K562 (cell line): ENCODE results near the gene AIRE.

Experiments used
- BMI1 ChIP-seq: fragments of 150-350 bp; IDR thresholded peaks from 2 replicates; pipeline ENCODE4 v1.6.1; 2014; ENCODE audit warnings: low read length
- CEBPB ChIP-seq: fragments of 450-650 bp; IDR thresholded peaks from 2 replicates; pipeline ENCODE4 v1.6.1; 2016; ENCODE audit warnings: missing genetic modification characterization, missing compliant biosample characterization
- CTCF ChIP-seq, 3 experiments: IDR thresholded peaks in 2 of 3; conservative IDR thresholded peaks in 1 of 3; 2 replicates each; pipeline ENCODE4 v1.5.1; 2011 to 2012; ENCODE audit warnings: low read length in 3 of 3, mild to moderate bottlenecking in 3 of 3, control low read depth in 2 of 3, improper control_type of control experiment in 1 of 3, inconsistent platforms in 1 of 3, low read depth in 1 of 3, mixed read lengths in 1 of 3, moderate library complexity in 1 of 3; ENCODE audit not compliant: insufficient read depth in 2 of 3
- FOSL1 ChIP-seq: fragments of 200-800 bp; sonication (Bioruptor generic); conservative IDR thresholded peaks from 2 replicates; pipeline ENCODE4 v1.6.1; 2016; ENCODE audit warnings: missing genetic modification characterization, missing compliant biosample characterization
- HDGF ChIP-seq: fragments of 450-650 bp; IDR thresholded peaks from 2 replicates; pipeline ENCODE4 v1.6.1; 2016
- NFE2L1 ChIP-seq: fragments of 450-650 bp; IDR thresholded peaks from 2 replicates; pipeline ENCODE4 v1.6.1; 2016; ENCODE audit warnings: missing genetic modification characterization, low read depth, mild to moderate bottlenecking, missing compliant biosample characterization, moderate library complexity, borderline replicate concordance
- PATZ1 ChIP-seq: fragments of 250-450 bp; sonication (Bioruptor Pico); IDR thresholded peaks from 2 replicates; pipeline ENCODE4 v1.5.0; 2020; ENCODE audit warnings: mild to moderate bottlenecking, borderline replicate concordance
- SMAD3 ChIP-seq: fragments of 450-650 bp; formaldehyde crosslinking; conservative IDR thresholded peaks from 2 replicates; pipeline ENCODE4 v1.4.0; 2020; ENCODE audit warnings: mild to moderate bottlenecking
- TBP ChIP-seq: optimal IDR thresholded peaks from 2 replicates; pipeline ENCODE3; 2011; ENCODE audit warnings: low read depth, low read length, improper control_type of control experiment

GRCh38 chr21:44331650-44332307 lies 46.1 kb downstream of the AIRE start:
- no peak for TF ChIP-seq FOSL1
- no peak for TF ChIP-seq BMI1
- no peak for TF ChIP-seq CEBPB (tag)
- no peak for TF ChIP-seq NFE2L1 (tag)
- no peak for TF ChIP-seq SMAD3
- TF ChIP-seq HDGF = no peak
- no peak for TF ChIP-seq CTCF (IDR thresholded peaks at IDR 0.05 in 2 of 3, conservative IDR thresholded peaks at IDR 0.05 in 1 of 3; ENCODE audit: insufficient read depth in 2 of 3, low read depth in 1 of 3, low read length in 3 of 3)
- no peak for TF ChIP-seq PATZ1 (CRISPR knock-in tag)
- TF ChIP-seq TBP = no peak
